ENCODE measurements around the gene TYMP.

GRCh38 chr22:50569041-50569459 is 39.2 kb upstream of the TYMP start:
- TF ChIP-seq, protein P1, sequence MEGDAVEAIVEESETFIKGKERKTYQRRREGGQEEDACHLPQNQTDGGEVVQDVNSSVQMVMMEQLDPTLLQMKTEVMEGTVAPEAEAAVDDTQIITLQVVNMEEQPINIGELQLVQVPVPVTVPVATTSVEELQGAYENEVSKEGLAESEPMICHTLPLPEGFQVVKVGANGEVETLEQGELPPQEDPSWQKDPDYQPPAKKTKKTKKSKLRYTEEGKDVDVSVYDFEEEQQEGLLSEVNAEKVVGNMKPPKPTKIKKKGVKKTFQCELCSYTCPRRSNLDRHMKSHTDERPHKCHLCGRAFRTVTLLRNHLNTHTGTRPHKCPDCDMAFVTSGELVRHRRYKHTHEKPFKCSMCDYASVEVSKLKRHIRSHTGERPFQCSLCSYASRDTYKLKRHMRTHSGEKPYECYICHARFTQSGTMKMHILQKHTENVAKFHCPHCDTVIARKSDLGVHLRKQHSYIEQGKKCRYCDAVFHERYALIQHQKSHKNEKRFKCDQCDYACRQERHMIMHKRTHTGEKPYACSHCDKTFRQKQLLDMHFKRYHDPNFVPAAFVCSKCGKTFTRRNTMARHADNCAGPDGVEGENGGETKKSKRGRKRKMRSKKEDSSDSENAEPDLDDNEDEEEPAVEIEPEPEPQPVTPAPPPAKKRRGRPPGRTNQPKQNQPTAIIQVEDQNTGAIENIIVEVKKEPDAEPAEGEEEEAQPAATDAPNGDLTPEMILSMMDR (IDR thresholded peaks at IDR 0.05): no peak
- TF ChIP-seq POLR2A (IDR thresholded peaks at IDR 0.05): no peak
